LHCN-M2 (cell line): Measurements from ENCODE around the gene PRKCH. TPM values are rescaled to one million over a fixed set of nuclear protein-coding genes. Genes with fewer than 3 reads are reported as not detected.
A peak's percentile ranks its signal among the peaks of the same experiment; 100 is the strongest.
"Not testable (repeated sequence)": the region's sequence is repeated elsewhere in the genome, so short reads cannot be mapped to it uniquely, and the experiment has no call there.

Experiments
- DNase-seq: peaks from one replicate; pipeline ENCODE4 v3.0.0-alpha.2; 2012; ENCODE audit warnings: low read depth
- total RNA-seq: library from RNA; depleted of rRNA; stranded (reverse); fragments of >200 nt; gene quantifications from 2 replicates; pipeline ENCODE4 v1.2.3, GENCODE V29; 2014

PRKCH gene
- total RNA-seq, 1 experiment from 2014 or later: 13.8 TPM

GRCh38 chr14:61388976-61389576 is 67.7 kb downstream of the PRKCH start:
- DNase-seq: peak; percentile 54

- DNase-seq: no peak
These were observed 69.7 kb downstream of the PRKCH start for GRCh38 chr14:61391119-61391518.

DNA sequence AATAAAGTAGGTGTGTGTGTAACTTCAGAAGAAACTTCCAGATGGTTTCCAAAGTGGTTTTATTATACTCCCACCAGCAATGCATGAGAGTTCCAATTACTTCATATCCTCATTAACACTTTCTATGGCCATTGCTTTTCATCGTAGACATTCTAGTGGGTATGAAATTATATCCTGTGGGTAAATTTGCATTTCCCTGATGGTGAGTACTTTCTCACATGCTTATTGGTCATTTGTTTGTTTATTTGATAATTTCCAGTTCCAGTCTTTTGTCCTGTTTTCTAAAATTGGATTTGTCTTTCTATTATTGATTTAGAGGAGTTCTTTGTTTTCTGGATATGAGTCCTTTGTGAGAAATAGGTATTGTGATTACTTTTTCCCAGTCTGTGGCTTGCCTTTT is 70.9 kb downstream of the PRKCH start:
- DNase-seq: no peak

DNA sequence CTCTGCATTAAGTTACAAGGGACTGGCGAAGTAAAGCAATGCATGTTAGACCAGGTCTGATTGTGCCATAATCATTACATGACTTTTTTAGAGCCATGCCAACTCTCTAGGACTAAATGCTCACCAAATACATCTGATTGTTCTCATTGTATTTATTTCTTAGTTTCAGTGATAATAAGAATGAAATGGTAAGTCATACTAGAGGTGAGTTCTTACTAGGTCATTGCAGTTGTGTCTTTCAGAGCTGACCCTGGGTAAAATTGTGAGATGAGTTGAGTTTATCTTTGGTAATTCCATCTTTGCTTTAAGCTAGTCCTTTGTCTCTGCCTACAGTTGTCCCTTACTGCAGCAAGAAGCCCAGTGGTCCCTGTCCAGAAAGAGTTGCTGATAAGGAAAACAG is 73.2 kb downstream of the PRKCH start:
- DNase-seq: no peak

- DNase-seq: no peak
These were observed 73.8 kb downstream of the PRKCH start for GRCh38 chr14:61395115-61395725.

- no peak for DNase-seq
These were observed 74.9 kb downstream of the PRKCH start for GRCh38 chr14:61396279-61396678.

- no peak for DNase-seq
These were observed 75.3 kb downstream of the PRKCH start for GRCh38 chr14:61396694-61397093.

- no peak for DNase-seq
These were observed 76.2 kb downstream of the PRKCH start for GRCh38 chr14:61397615-61398014.

DNA sequence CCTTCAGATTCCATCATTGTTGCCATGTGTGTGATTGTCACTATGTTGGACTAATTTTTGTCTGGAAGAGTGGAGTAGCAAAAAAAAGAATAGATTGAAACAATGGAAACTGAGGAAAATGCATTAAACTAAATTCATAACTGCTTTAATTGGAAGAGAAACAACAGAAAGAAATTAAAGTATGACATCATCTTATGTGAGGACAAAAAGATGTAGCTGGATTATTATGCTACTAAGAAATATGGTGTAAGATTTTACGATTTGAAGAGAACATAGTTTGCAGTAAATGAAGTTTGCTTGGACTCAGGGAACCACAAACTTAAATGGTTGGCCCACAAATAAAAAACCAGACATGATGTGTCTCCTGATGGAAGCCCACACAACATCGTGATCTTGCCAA is 76.8 kb downstream of the PRKCH start:
- DNase-seq: no peak

GRCh38 chr14:61399365-61399764 is 78.0 kb downstream of the PRKCH start:
- DNase-seq: no peak

DNA sequence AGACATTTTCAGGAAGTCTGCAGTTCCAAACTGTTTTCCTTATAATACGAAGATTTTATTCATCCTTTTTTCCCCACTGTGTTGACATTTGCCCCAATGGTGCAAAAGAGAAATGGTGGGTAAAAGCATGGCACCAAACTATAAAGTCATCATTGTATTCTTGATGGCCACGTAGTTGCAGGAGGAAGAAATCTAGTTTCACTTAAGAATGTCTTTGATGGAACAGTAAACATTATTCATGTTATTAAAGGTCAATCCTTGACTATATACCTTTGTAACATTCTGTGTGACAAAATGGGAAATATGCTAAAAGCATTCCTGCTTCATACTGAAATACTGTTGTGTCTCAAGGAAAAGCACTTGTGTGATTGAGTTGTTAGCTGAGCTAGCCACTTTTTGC is 80.1 kb downstream of the PRKCH start:
- no peak for DNase-seq

- DNase-seq: peak; percentile 7
These were observed 82.0 kb downstream of the PRKCH start for GRCh38 chr14:61403411-61403810.

DNA sequence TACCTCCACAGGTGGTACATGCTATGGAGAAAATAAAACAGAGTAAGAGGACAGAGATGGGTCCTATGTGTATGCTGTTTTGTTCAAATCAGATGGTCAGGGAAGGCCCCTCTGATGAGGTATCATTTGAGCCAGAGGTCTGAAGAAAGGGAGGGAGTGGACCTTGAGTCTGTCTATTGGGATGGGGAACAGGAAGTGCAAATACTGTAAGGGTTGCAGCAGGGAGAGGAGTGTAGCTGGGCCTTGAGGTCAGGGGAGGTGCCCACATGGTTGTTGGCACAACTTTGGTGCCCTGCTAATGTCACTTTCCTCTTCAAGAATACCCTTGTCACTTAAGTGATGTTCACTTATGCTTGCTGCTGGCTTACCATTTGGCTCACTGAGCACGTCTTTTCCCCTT is 83.3 kb downstream of the PRKCH start:
- no peak for DNase-seq

- DNase-seq: no peak
These were observed 84.8 kb downstream of the PRKCH start for GRCh38 chr14:61406198-61406597.

GRCh38 chr14:61406675-61407074 is 85.3 kb downstream of the PRKCH start:
- no peak for DNase-seq

DNA sequence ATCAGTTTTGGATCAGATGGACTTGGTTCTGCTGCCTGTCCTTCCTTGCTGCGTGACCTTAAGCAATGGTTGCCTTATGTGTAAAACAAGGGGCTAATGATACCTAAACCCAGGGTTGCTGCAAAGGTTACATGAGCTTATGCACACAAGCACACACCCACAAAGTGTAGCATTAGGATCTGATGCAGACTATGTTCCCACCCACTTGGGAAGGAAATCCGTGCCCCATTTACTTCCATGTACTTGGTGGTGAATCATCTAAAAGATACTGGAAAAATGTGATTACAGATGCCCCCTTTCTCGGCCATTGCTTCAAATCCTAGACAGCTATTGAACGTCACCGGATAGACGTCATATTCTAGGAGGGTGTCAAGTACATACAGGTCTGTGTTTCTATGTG is 87.1 kb downstream of the PRKCH start:
- DNase-seq: no peak

GRCh38 chr14:61409782-61410181 is 88.4 kb downstream of the PRKCH start:
- DNase-seq: no peak

DNA sequence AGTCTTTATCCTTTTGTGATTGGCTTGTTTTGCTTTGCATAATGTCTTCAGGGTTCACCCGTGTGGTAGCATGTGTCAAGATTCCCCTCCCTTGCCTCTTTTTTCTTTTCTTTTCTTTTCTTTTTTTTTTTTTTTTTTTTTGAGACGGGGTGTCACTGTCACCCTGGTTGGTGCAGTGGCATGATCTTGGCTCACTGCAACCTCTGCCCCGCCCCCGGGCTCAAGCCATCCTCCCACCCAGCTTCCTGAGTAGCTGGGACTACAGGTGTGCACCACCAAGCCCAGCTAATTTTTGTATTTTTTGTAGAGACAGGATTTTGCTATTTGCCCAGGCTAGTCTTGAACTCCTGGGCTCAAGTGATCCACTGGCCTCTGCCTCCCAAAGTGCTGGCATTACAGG is 94.6 kb downstream of the PRKCH start:
- not testable (repeated sequence) for DNase-seq

DNA sequence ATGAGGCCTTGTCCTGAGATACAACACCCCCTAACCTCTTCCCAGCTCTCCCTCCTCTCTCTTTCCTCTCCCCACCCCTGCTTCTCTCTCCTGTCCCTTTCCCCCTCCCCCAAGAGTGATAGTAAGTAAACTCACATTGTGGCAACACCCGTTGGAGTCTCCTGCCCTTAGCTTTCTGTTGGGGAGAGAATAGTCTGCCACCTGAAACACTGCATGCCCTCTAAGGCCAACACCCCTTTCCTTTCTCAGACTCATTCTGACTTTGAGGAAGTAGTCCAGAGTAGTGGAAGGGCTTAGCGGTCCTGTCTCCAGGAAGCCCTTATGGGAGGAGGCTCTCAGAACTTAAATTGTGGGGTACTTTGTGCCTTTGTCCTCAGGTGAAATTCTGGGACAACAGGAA is 95.2 kb downstream of the PRKCH start:
- DNase-seq: no peak

GRCh38 chr14:61417141-61417540 is 95.8 kb downstream of the PRKCH start:
- no peak for DNase-seq

- DNase-seq: no peak
These were observed 96.6 kb downstream of the PRKCH start for GRCh38 chr14:61417883-61418455.

GRCh38 chr14:61418746-61419145 is 97.4 kb downstream of the PRKCH start:
- no peak for DNase-seq

DNA sequence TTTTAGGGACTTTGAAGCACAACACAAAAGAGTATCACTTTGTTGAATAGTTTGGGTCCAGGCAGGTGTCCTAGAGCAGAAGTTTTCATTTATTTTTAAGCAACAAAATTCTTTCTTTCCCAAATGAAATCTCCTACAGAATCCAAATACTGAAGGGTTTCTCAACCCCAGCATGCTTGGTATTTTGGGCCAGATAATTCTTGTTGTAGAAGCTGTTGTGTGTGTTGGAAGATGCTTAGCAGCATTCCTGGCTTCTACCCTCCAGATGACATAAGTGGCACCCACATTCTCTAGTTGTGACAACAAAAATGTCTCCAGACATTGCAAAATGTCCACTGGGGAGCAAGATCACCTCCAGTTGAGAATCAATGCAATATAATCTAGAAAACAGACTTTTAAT is 97.8 kb downstream of the PRKCH start:
- DNase-seq: no peak
